H1 (cell line): ENCODE results near the gene CCNY.

Source experiments
- CTCF ChIP-seq, 3 experiments: IDR thresholded peaks; 1 replicate in 2 of 3; 2 replicates in 1 of 3; pipeline versions ENCODE4 v1.5.1 to v1.6.1; 2011; ENCODE audit warnings: low read length in 3 of 3, mild to moderate bottlenecking in 3 of 3, inconsistent platforms in 2 of 3, low read depth in 1 of 3, moderate library complexity in 1 of 3; ENCODE audit not compliant: insufficient read depth in 1 of 3; ENCODE audit errors: control extremely low read depth in 1 of 3
- EP300 ChIP-seq, 2 experiments: IDR thresholded peaks; 1 replicate in 1 of 2; 2 replicates in 1 of 2; pipeline ENCODE4 v1.6.1; 2011 to 2012; ENCODE audit warnings: low read depth in 2 of 2, low read length in 2 of 2, mild to moderate bottlenecking in 2 of 2, borderline replicate concordance in 1 of 2, inconsistent platforms in 1 of 2, moderate library complexity in 1 of 2
- JUND ChIP-seq: IDR thresholded peaks from 2 replicates; pipeline ENCODE4 v1.6.1; 2011; ENCODE audit warnings: mild to moderate bottlenecking, improper control_type of control experiment, low read length
- MAX ChIP-seq: IDR thresholded peaks from 2 replicates; pipeline ENCODE4 v1.6.1; 2012; ENCODE audit warnings: inconsistent platforms
- POLR2A ChIP-seq, 2 experiments: IDR thresholded peaks; 1 replicate in 1 of 2; 2 replicates in 1 of 2; pipeline ENCODE4 v1.6.1; 2011; ENCODE audit warnings: low read depth in 2 of 2, low read length in 2 of 2, mild to moderate bottlenecking in 2 of 2; ENCODE audit errors: control extremely low read depth in 1 of 2
- SP1 ChIP-seq: IDR thresholded peaks from 2 replicates; pipeline ENCODE4 v1.6.1; 2011; ENCODE audit warnings: low read depth, low read length
- SRF ChIP-seq: IDR thresholded peaks from 2 replicates; pipeline ENCODE4 v1.6.1; 2011; ENCODE audit warnings: mild to moderate bottlenecking, low read depth, low read length, moderate library complexity
- USF2 ChIP-seq: IDR thresholded peaks from 2 replicates; pipeline ENCODE4 v1.6.1; 2011; ENCODE audit warnings: low read length, improper control_type of control experiment
- YY1 ChIP-seq: IDR thresholded peaks from 2 replicates; pipeline ENCODE4 v1.6.1; 2011; ENCODE audit warnings: low read depth, mild to moderate bottlenecking, low read length

DNA sequence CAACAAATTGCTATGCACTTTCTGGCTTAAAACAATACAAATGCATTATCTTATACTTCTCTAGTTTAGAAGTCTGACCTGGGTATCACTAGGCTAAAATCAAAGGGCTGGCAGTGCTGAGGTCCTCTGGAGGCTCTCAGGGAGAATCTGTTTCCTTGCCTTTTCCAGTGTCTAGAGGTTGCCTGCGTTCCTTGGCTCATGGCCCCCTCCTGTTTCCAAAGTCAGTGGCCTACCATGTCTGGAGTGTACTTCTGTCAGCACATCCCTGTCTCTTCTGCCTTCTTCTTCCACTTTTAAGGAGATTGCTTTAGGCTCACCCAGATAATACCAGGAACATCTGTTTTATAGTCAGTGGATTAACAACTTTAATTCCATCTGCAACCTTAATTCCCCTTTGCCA is 52.4 kb downstream of the CCNY start:
- TF ChIP-seq POLR2A (IDR thresholded peaks at IDR 0.05; ENCODE audit: control extremely low read depth in 1 of 2, low read depth in 2 of 2, low read length in 2 of 2) (no peak), CTCF (IDR thresholded peaks at IDR 0.05; ENCODE audit: control extremely low read depth in 1 of 3, insufficient read depth in 1 of 3, low read depth in 1 of 3, low read length in 3 of 3) (no peak), MAX (no peak), YY1 (no peak), SP1 (no peak), JUND (no peak), EP300 (IDR thresholded peaks at IDR 0.05; ENCODE audit: borderline replicate concordance in 1 of 2, low read depth in 2 of 2, low read length in 2 of 2) (no peak), USF2 (no peak), SRF (no peak)
